ENCODE measurements around the gene DDX1. TPM values are rescaled to one million over a fixed set of nuclear protein-coding genes. Genes with fewer than 3 reads are reported as not detected.

DDX1 gene
- total and polyA plus RNA-seq, 2 of the 4 experiments (the other 2 are of a cell fraction): 73.6 to 74.9 TPM

DNA sequence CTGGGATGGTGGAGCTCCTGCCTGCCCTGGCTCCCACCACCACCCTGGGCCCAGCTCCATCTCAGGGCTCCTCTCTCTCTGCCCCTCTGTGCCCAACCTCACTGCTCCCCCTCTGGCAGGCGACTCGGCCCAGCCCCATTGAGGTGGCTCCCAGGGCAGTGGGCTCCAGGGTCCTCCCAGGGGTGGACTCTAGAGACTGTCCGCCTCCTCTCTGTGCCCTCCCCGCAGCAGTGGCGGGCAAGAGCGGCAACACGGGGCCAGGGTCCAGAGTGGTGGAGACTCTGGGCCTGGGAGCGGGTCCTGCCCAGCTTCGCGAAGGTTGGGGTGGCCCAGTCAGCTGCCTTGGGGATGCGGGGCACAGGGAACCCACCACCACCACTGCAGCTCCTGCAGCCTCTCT lies 27.4 kb downstream of the DDX1 start:
- no peak overlapping the region for H4K5ac ChIP-seq (ENCODE audit: low read depth, low read length)
- no peak overlapping the region for H3K23ac ChIP-seq (ENCODE audit: low read depth, low read length)
- POLR2A ChIA-PET (ENCODE audit: unreplicated experiment): no interaction called here
- no peaks in the 10 kb centered on the region for H3K9me1 ChIP-seq (ENCODE audit: insufficient read depth, low read length)
- no peak overlapping the region for H2BK5ac ChIP-seq (ENCODE audit: low read depth, low read length, poor library complexity, severe bottlenecking)
- ATAC-seq (ENCODE audit: low read depth) (no peak), DNase-seq (no peak)
- H2AK9ac ChIP-seq (replicated peaks; ENCODE audit: low read depth, low read length, poor library complexity): no peak overlapping the region
- H3K27me3 ChIP-seq (ENCODE audit: control insufficient read depth, insufficient read depth, low read length): no peaks in the 10 kb centered on the region
- in situ Hi-C loops (cut with MboI; ENCODE audit: low sequenced_read_pairs): no loop called here
- intact Hi-C loops (cut with micrococcal nuclease): no loop called here
- no peak overlapping the region for H2BK20ac ChIP-seq (ENCODE audit: low read depth, low read length)
- peaks cover 30% of the 10 kb centered on the region for H3K36me3 ChIP-seq (ENCODE audit: control insufficient read depth, insufficient read depth, low read length)
- H4K8ac ChIP-seq (ENCODE audit: low read depth in 2 of 2, low read length in 2 of 2): no peak overlapping the region
- WGBS, 2 experiments (ENCODE audit: extremely low coverage in 2 of 2, insufficient read length in 1 of 2): 93% methylated on average over 3 of the region's 11 CpGs; no CpG with 5 or more reads in 1 of the 2 experiments
- no peak overlapping the region for H3K4ac ChIP-seq (ENCODE audit: low read depth, low read length)
- no peak for TF ChIP-seq CEBPB (IDR thresholded peaks at IDR 0.05; ENCODE audit: low read depth, low read length)
- TF ChIP-seq, protein P1, sequence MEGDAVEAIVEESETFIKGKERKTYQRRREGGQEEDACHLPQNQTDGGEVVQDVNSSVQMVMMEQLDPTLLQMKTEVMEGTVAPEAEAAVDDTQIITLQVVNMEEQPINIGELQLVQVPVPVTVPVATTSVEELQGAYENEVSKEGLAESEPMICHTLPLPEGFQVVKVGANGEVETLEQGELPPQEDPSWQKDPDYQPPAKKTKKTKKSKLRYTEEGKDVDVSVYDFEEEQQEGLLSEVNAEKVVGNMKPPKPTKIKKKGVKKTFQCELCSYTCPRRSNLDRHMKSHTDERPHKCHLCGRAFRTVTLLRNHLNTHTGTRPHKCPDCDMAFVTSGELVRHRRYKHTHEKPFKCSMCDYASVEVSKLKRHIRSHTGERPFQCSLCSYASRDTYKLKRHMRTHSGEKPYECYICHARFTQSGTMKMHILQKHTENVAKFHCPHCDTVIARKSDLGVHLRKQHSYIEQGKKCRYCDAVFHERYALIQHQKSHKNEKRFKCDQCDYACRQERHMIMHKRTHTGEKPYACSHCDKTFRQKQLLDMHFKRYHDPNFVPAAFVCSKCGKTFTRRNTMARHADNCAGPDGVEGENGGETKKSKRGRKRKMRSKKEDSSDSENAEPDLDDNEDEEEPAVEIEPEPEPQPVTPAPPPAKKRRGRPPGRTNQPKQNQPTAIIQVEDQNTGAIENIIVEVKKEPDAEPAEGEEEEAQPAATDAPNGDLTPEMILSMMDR (conservative IDR thresholded peaks at IDR 0.05; ENCODE audit: low read depth, low read length): no peak
- TF ChIP-seq FOS (IDR thresholded peaks at IDR 0.05; ENCODE audit: low read depth, low read length): no peak
- TF ChIP-seq RAD21 (IDR thresholded peaks at IDR 0.05; ENCODE audit: low read length): no peak
- no peak for TF ChIP-seq RFX5 (IDR thresholded peaks at IDR 0.05; ENCODE audit: low read depth, low read length)
- TF ChIP-seq, protein P2, sequence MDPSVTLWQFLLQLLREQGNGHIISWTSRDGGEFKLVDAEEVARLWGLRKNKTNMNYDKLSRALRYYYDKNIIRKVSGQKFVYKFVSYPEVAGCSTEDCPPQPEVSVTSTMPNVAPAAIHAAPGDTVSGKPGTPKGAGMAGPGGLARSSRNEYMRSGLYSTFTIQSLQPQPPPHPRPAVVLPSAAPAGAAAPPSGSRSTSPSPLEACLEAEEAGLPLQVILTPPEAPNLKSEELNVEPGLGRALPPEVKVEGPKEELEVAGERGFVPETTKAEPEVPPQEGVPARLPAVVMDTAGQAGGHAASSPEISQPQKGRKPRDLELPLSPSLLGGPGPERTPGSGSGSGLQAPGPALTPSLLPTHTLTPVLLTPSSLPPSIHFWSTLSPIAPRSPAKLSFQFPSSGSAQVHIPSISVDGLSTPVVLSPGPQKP (IDR thresholded peaks at IDR 0.05; ENCODE audit: borderline replicate concordance, low read depth, low read length): no peak
- no peak for TF ChIP-seq MXI1 (IDR thresholded peaks at IDR 0.05; ENCODE audit: borderline replicate concordance, low read depth, low read length)
- TF ChIP-seq, protein P3, sequence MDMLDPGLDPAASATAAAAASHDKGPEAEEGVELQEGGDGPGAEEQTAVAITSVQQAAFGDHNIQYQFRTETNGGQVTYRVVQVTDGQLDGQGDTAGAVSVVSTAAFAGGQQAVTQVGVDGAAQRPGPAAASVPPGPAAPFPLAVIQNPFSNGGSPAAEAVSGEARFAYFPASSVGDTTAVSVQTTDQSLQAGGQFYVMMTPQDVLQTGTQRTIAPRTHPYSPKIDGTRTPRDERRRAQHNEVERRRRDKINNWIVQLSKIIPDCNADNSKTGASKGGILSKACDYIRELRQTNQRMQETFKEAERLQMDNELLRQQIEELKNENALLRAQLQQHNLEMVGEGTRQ (IDR thresholded peaks at IDR 0.05; ENCODE audit: low read depth, low read length): no peak
- no peak for TF ChIP-seq SMC3 (IDR thresholded peaks at IDR 0.05; ENCODE audit: low read depth, low read length)
- no peak for TF ChIP-seq RCOR1 (IDR thresholded peaks at IDR 0.05; ENCODE audit: insufficient replicate concordance, low read length)
- TF ChIP-seq CHD1 (IDR thresholded peaks at IDR 0.05; ENCODE audit: low read depth, low read length): no peak
- TF ChIP-seq MAFK (IDR thresholded peaks at IDR 0.05; ENCODE audit: low read depth, low read length): no peak
- no peak for TF ChIP-seq POLR2A (IDR thresholded peaks at IDR 0.05; ENCODE audit: low read depth, low read length)
- no peak for TF ChIP-seq NFE2L2 (IDR thresholded peaks at IDR 0.05; ENCODE audit: low read depth, low read length)
- no peak for TF ChIP-seq MAZ (IDR thresholded peaks at IDR 0.05; ENCODE audit: borderline replicate concordance, low read depth, low read length)
- no peak for TF ChIP-seq BHLHE40 (IDR thresholded peaks at IDR 0.05; ENCODE audit: low read depth, low read length)
- no peak overlapping the region for H2AK5ac ChIP-seq (ENCODE audit: low read depth, low read length)
- no peak overlapping the region for H4K91ac ChIP-seq (ENCODE audit: insufficient read depth, low read depth, low read length)
- no peak overlapping the region for H3K14ac ChIP-seq (replicated peaks; ENCODE audit: low read depth, low read length)
- H3K4me2 ChIP-seq (ENCODE audit: low read depth, low read length): no peak overlapping the region
- no peak overlapping the region for H2BK15ac ChIP-seq (ENCODE audit: low read depth, low read length)
- no peak overlapping the region for H2BK120ac ChIP-seq (ENCODE audit: low read depth, low read length)
- H3K79me1 ChIP-seq (ENCODE audit: low read depth in 1 of 2, low read length in 2 of 2): no peaks in the 10 kb centered on the region; a peak in 1 of 4 replicates
- H3K4me1 ChIP-seq (ENCODE audit: control insufficient read depth, insufficient read depth, low read length): no peaks in the 10 kb centered on the region
- no peak overlapping the region for H3K27ac ChIP-seq (ENCODE audit: insufficient read depth, low read length)
- CTCF ChIA-PET: interaction anchor here (1.0 kb wide), 1 partner anchor 989 kb away, joined by 3 read pairs; no protein-coding TSS in a partner anchor
- no peak overlapping the region for H2AFZ ChIP-seq (replicated peaks; ENCODE audit: low read length, poor library complexity)
- no peaks in the 10 kb centered on the region for H3K9me3 ChIP-seq (ENCODE audit: control insufficient read depth, insufficient read depth, low read length)
- no peak overlapping the region for H3K56ac ChIP-seq (ENCODE audit: extremely low read depth, insufficient read depth, low read length)
- no peaks in the 10 kb centered on the region for H4K20me1 ChIP-seq (ENCODE audit: insufficient read depth, low read length)
- H3K4me3 ChIP-seq (ENCODE audit: insufficient read depth, low read depth, low read length): no peak overlapping the region
- no TSS peak for BruUV-seq (replicated peaks)
- no peak overlapping the region for H3K9ac ChIP-seq (ENCODE audit: low read depth, low read length)
- dilution Hi-C loops (cut with HindIII; ENCODE audit: low sequenced_read_pairs, unreplicated experiment): no loop called here
- H3K18ac ChIP-seq (ENCODE audit: low read depth, low read length): no peak overlapping the region

Measured in IMR-90 (cell line).